HG02798 (cell line): Measurements from ENCODE around the gene SNRK.
"Not testable (repeated sequence)": the region's sequence is repeated elsewhere in the genome, so short reads cannot be mapped to it uniquely, and the experiment has no call there.

Experiments
- ATAC-seq: cut with Tn5 transposase; IDR thresholded peaks from one replicate; pipeline ENCODE4 v1.9.1; 2021; ENCODE audit warnings: mild to moderate bottlenecking; ENCODE audit not compliant: unreplicated experiment, poor library complexity

Gene SNRK

DNA sequence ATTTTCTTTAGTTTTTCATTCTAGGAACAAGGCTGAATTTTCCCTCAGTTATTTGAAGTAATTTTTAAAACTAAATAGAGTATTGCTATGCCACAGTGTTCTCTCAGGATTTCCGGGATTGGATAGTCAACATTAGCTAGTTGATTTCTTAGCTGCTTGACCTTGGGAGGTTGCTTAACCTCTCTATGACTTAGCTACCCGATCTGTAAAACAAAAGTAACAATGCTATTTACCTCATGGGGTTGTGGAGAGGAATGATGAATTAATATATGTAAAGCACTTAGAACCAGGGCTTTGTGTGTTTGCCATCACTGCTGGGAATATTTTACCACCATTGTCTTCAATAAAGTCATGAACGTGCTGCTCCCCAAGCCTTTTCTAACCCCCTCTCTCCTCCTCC lies 57.5 kb downstream of the SNRK start:
- no peak for ATAC-seq

DNA sequence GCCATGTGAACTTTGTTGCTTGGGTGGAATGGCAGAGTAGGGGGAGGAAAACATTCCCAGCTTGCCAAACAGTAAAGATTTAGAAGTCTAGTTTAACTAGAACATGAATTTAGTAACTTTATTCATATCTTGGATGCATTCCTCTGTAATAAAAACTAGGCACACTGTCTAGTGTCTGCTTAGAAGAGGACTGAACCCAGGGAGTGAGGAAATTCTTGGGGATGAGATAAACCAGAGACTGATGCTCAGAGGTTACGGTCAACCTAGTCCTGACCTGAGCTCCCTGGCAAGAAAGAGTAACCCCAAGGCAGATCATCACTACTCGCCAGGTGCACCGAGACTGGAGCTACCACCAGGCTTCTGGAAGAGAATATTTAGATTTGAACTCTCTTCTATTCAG lies 58.2 kb downstream of the SNRK start:
- no peak for ATAC-seq

DNA sequence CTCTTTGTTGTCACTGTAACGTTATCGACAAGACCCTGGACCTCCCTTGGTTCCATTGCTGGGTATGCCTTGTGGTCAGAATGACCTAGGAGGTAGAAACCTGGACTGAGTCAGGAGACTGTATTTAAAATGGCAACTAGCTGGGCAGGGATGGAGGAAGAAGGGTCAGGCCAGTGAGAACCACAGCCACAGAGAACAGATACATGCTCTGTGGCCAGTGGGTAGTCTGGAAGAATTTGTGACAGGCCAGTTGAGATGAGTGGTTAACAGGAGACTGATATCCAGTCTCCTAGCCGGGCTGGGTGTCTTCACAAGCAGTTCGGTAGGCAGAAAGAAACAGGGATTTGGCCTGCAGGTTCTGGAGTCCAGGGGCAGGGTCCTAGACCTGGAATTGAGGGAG lies 58.9 kb downstream of the SNRK start:
- ATAC-seq = no peak

DNA sequence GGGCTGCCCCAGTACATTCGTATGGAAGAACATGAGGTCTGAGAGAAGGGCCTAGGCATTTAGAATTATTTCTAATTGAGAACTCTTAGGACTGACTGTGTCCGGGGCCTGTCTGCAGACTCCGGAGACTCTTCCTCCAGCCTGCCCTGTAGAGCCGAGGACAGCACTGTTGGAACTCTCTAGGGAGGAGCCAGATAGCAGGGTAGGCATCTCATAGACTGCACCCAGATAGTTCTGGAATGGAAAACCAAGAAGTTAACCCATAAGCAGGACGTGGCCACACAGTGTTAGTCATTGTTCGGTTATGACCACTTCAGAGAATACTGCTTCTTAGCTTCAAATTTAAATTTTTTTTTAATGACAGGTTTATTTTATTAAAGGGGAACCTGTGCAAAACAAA lies 59.5 kb downstream of the SNRK start:
- ATAC-seq = no peak

DNA sequence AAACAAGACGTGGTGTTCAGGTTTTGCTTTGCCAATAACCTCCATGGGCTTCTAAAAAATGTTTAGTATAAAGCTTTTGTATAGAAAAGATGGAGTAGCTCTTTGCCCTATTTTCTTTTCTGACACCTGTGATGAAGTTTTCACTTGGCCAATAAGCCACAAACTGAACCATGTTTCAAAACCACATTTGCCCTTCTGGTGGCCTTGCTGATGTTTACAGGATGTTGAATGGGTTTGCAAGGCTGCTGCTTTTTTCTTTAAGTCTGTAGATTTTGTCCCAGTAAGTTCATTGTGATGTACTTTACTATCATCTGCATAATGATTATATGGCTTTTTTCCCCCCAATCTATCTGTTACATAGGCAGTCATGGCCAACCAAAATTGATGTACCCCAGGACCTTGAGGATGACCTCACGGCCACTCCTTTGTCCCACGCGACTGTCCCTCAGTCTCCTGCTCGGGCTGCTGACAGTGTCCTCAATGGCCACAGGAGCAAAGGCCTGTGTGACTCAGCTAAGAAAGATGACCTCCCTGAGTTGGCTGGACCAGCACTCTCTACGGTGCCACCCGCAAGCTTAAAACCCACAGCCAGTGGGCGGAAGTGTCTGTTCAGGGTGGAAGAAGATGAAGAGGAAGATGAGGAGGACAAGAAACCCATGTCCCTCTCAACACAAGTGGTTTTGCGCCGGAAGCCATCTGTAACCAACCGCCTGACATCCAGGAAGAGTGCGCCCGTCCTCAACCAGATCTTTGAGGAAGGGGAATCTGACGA lies 60.8 kb downstream of the SNRK start:
- ATAC-seq = no peak

DNA sequence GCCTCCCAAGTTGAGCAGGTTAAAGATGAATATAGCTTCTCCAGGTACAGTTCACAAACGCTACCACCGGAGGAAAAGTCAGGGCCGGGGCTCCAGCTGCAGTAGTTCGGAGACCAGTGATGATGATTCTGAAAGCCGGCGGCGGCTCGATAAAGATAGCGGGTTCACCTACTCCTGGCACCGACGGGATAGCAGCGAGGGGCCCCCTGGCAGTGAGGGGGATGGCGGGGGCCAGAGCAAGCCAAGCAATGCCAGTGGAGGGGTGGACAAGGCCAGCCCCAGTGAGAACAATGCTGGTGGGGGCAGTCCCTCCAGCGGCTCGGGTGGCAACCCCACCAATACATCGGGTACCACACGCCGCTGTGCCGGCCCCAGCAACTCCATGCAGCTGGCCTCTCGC lies 61.4 kb downstream of the SNRK start:
- ATAC-seq = no peak

DNA sequence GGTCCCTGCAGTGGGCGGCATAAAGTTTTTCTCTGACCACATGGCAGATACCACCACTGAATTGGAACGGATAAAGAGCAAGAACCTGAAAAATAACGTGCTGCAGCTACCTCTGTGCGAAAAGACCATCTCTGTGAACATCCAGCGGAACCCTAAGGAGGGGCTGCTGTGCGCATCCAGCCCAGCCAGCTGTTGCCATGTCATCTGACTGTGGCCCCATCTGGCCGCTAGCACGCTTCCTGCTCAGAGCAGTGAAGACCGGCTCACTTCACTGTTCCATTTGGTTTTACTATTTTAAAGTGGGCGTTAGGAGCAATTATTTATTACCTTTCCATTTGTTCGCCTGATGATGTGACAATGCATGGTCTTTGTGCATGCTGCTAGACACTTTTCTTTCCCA lies 62.0 kb downstream of the SNRK start:
- ATAC-seq = no peak

DNA sequence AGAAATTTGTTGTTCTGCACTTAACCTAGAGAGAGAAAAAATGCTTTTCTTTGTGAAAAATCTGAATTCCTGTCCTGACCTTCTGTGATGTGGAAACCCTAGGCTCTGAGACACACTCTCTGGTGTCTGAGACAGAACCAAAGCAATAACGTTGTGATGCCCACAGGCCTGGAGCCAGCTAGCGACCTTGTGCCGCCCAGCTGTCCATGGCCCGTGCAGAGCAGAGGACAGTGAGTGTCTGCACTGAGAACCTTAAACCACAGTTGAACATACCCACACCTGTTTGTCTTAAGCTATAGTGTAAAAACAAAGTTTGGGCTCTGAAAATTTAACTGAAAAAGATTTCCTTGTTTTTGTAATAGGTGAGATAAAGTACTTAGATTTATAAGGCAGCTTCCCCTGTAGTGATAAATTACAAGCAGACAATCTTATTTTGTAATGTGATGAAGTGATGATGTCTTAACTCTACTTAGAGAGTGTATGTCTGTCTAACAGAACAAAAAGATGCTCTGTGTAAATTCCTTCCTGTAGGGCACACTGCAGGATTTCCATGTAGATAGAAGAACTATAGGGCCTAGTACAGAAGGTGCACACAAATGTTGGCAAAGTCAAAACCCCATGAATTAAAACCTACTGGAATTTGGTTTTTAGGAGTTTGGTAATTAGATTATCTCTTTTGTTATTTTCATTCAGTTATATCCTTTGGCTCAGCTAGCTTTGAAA lies 62.7 kb downstream of the SNRK start:
- ATAC-seq = no peak

DNA sequence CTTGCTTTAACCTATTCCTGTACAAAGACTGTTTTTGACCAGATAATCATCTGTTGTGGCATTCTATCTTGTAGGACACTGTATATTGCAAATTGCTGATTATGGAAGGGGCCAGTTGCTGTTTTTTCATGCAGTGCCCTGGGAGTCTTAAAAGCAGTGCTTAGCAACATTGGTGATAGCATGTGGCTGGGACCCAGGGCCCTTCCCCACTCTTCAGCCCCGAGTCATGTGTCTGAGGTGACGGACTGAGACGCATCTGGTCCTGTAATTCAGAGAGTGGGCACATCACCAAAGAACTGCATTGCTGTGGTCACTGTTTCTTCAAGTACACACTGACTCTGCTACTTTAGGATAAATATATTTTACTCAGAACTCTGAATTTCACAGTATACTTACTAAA lies 63.4 kb downstream of the SNRK start:
- ATAC-seq = no peak

DNA sequence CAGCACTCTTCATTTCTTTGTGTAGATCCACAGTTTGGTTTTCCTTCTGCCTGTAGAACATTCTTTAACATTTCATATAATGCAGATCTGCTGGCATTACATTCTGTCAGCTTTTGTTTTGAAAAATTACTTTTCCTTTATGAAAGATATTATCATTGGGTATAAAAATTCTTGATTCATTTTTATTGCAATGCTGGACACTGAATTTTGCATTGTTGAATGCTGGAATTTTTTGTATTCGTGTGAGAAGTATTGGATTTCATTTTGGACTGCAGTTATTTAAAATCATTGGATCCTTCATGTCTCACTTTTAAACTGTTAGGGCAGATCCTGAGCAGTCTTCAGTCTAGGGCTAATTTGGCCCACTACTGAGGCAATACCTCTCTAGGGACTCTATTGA lies 67.1 kb downstream of the SNRK start:
- ATAC-seq = no peak

DNA sequence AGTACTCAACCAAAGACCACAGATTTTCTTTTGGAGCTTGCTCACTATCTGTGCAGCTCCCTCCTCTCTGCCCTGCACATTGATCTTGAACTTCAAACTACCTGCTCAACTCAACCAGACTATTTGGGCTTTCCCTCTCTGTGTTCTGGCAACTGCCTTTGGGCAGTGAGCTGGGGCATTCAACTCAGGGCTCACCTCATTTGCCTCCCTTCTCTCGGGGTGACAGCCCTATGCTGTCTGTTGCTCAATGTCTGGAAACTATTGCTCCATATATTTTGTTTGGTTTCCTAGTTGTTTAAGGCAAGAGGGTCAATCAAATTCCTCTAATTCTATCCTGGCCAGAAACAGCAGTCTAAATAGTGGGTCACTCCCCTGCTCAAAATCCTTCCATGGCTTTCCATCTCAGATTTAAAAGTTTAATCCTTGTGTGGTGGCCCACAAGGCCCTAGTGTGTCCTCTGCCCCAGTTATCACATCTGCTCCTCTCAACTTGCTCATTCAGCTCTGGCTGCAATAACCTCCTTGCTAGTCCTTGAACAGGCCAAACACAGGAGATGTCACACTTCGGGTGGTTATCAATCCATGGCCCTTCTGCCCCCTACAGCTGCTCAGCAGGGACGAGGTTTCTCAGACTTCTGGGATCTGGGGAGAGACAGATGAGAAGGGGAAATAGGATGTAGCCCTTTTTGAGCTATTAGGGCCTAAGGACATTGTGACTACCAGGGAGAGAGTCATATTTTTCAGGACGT lies 67.8 kb downstream of the SNRK start:
- no peak for ATAC-seq

DNA sequence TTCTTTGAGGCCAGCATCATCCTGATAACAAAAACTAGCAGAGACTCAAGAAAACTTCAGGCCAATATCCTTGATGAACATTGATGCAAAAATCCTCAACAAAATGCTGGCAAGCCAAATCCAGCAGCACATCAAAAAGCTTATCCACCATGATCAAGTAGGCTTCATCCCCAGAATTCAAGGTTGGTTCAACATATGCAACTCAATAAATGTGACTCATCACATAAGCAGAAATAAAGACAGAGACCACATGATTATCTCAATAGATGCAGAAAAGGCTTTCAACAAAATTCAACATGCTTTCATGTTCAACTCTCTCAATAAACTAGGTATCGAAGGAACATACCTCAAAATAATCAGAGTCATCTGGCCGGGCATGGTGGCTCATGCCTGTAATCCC lies 69.7 kb downstream of the SNRK start:
- ATAC-seq = not testable (repeated sequence)

DNA sequence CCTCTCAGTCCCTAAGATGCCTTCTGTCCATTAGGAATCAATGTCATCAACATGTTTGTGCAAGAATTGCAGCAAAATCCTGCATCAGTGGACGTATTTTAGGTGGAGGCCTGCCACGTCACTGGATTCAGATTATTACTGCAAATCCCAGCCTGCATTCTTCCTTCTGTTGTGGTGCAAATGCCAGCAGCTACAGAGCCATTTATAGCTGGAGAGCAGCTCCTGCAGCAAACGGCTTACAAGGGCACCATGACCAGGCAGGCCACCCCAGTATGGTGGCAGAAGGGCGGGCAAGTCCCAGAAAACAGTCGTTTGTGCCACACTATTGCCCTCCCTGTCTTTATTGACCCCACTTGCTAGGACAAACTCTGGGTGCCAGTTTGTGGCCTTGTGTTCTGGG lies 74.7 kb downstream of the SNRK start:
- ATAC-seq = no peak

DNA sequence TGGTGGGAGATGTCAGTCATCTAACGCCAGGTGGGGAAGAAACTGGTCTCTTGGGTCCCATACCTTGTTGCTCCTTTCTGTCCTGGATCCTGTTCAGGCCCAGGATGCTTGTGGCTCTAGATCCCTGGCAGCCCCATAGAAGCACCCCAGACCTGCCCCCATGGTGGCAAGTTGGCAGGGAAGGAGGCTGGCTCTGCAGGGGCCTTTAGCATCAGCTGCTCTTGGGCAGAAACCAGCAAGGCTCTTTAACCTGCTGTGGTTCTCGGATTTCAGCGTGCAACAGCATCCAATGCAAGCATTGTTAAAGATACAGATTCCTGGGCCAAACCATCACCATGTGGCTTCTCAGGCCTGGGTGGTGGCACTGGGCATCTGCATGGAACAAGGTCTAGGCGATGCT lies 75.8 kb downstream of the SNRK start:
- ATAC-seq = no peak

DNA sequence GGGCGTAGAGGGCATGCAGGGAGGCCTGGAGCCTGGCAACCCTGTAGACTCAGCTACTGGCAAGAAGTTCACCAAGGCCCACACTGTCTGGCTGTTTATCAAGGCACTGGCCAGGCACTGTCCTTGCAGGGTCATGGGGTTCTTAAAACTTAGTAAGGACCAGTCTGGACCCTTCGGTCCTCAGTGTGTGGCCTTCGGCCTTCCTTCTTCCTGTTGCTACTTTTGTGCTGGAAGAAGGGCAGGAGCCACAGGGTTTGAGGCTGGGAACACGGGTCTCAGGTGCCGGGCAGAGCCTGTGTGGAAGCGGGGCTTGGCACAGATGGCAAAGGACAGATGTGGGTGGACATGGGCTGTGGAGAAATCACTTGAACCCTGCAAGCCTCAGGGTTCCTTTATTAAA lies 76.6 kb downstream of the SNRK start:
- ATAC-seq = no peak

DNA sequence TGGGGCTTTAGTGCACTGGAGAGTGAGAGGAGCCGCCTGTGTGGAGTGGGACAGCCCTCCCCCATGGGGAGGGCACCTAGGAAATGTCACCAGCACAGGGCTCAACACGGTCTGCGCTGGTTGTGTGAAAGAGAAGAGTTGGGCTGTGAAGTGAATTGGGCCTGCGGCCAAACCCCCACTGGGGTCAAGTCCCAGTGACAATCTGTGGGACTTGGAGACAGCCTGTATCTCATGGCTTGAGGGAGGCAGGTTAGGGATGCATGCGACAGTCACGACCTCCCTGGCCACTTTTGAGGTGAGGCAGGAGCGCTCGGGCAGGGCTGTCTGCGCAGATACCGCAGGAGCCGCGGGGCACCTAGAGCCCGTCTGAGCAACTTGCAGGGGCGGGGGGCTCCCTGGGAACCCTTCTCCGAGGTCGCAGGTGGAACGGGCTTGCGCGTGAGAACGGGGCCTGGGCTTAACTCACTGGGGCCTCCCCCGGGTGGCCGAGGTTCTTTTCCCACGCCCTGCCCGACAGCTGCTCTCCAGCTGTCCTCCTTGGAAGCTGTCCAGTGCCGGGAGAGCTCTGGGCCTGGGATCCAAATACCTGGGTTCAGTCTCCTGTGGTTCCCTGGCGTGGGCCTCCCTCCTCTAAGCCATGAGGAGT lies 77.4 kb downstream of the SNRK start:
- ATAC-seq = no peak

DNA sequence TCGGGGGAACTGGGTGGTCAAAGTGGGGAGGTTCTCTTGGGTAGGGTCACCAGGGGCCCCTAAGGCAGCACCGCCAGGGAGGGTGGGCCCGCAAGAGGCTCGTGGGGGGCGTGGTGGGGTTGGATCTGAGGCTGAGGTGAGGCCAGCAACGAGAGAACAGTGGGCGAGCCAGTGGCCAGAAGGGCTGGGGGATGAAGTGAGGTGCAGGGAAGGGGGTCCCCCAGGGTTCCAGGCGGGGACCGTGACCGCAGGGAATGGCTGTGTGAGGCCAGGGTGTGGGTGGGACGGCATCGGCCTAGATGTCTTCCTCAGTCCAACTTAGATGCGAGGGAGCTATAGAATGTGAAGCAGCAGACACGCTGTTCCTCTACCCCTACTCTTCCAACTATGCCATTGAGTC lies 78.2 kb downstream of the SNRK start:
- no peak for ATAC-seq

DNA sequence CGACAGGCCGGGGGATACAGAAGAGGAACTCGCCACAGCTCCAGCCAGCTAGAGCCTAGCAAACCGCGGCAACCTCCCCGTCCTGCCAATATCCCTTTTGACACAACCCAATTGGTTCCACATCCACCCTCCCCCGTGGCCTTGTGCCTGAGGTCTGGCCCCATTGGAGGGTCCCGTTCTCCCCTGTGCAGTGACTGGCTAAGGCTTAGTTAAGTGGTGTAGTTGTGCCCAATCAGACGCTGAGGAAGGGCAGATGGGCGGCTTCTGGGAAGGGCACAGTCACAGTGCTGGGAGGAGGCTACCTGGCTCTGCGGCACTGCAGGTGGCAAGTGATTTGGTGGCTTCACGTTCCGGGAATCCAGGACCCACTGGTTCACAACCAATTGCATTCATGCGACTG lies 78.6 kb downstream of the SNRK start:
- no peak for ATAC-seq

DNA sequence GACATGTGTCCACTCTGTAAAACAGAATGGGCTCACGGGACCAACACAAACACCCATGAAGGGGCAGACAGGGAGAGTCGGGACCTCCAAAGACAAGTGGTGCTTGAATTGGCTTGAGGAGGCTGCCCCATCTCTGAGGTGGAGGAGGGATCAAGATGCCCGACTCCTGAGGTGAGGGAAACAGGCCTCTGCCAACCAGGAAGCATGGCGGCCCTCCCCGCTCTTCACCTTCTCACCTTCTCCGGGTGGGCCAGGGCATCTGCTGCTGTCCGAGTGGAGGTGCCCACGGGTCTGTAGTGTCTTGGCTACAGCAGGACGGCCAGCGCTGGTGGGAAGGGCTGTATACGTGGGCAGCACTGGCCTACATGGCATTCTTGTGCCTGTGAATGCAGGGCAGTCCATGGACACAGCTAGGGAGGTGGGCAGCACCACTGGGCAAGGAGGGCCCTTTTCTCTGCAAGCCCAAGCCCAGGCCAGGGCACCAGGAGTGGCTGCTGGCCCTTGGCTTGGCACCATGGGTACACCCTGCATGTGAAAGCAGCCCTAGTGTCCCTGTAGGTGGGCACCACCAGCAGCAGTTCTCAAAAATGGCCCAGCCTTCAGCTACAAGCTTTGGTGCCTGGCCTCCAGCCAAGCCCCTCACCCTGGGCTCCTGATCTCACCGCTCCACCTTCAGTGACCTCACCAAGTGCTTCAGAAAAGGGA lies 79.4 kb downstream of the SNRK start:
- no peak for ATAC-seq

DNA sequence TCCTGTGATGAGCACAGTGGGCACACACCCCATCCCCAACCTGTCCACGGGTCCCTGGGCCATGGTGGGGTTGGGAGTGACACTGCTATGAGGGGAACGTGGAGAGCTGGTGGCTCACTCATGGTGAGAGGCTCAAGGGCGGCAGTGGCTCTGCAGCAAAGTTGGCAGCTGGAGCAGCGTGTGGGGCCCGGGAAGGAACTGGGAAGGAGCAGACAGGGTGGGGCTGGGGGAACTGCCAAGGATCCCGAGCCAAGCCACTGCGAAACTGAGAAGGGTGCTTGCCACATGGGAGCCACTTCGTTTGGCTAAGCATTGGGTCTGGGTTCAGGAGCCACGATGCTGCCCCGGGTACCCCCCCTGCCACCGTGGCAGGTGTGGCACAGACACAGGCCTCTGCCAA lies 80.1 kb downstream of the SNRK start:
- ATAC-seq = no peak
